OCI-LY1 (cell line): ENCODE data around the gene RAB7B.

Experiments
- EZH2 ChIP-seq: fragments of 200-600 bp; sonication (generic), shearing (Covaris generic); IDR thresholded peaks from 2 replicates; pipeline ENCODE4 v1.8.0; 2017; ENCODE audit warnings: borderline replicate concordance, mixed run types, mild to moderate bottlenecking, antibody characterized with exemption, low read length, moderate library complexity, mixed read lengths
- TF ChIP-seq, protein P1 (sequence below): fragments of 200-600 bp; sonication (generic), shearing (Covaris generic); IDR thresholded peaks from 2 replicates; pipeline ENCODE4 v1.5.1; 2017; ENCODE audit warnings: mild to moderate bottlenecking, antibody characterized with exemption, low read length, moderate library complexity, mixed read lengths

DNA sequence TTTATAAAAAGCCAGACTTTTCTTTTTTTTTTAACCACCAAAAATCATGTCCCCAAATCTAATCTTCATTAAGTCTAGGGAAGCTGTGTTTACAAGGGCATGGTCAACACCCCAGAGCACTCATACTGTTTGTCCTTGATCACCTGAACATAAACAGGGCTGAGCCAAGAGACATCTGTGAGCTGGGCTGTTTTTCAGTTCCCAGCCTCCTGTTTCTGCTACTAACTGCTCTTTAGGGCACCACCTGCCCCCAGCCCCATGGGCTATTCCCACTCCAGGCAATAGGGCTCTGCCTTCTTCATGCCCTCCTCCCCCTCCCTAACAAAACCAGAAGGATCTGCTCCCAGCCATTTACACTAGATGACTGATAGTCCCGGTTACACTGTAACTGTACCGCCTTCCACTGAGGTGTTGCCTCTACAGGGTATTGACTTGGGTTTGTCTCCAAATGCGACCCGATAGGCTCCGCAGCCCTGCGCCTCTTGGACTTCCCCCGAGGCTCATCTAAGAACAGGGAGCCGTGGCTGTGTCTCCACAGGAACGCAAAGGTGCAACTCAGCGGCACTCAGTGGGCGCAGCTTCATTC is 48.3 kb downstream of the RAB7B start:
- TF ChIP-seq, protein P1, sequence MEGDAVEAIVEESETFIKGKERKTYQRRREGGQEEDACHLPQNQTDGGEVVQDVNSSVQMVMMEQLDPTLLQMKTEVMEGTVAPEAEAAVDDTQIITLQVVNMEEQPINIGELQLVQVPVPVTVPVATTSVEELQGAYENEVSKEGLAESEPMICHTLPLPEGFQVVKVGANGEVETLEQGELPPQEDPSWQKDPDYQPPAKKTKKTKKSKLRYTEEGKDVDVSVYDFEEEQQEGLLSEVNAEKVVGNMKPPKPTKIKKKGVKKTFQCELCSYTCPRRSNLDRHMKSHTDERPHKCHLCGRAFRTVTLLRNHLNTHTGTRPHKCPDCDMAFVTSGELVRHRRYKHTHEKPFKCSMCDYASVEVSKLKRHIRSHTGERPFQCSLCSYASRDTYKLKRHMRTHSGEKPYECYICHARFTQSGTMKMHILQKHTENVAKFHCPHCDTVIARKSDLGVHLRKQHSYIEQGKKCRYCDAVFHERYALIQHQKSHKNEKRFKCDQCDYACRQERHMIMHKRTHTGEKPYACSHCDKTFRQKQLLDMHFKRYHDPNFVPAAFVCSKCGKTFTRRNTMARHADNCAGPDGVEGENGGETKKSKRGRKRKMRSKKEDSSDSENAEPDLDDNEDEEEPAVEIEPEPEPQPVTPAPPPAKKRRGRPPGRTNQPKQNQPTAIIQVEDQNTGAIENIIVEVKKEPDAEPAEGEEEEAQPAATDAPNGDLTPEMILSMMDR, result no peak
- no peak for TF ChIP-seq EZH2
